K562 (cell line): ENCODE measurements around the gene LY6G5B. TPM values are rescaled to one million over a fixed set of nuclear protein-coding genes. Genes with fewer than 3 reads are reported as not detected.

Experiments used
- ARID3A ChIP-seq: IDR thresholded peaks from 2 replicates; pipeline ENCODE4 v1.6.1; 2012; ENCODE audit warnings: low read depth, low read length, improper control_type of control experiment, borderline replicate concordance
- ATF3 ChIP-seq, 2 experiments: fragments of 450-650 bp in 1 of 2; sonication (generic) in 1 of 2; formaldehyde crosslinking in 1 of 2; IDR thresholded peaks in 1 of 2; conservative IDR thresholded peaks in 1 of 2; 2 replicates each; pipeline versions ENCODE4 v1.6.1 to v1.8.1; 2016 to 2023; ENCODE audit warnings: mild to moderate bottlenecking in 2 of 2, moderate library complexity in 2 of 2, inconsistent platforms in 1 of 2, missing genetic modification reagents in 1 of 2
- ELF4 ChIP-seq: fragments of 450-650 bp; formaldehyde crosslinking; IDR thresholded peaks from 2 replicates; pipeline ENCODE4 v1.4.0; 2022; ENCODE audit warnings: missing genetic modification characterization
- ILF3 ChIP-seq: fragments of 450-650 bp; IDR thresholded peaks from 2 replicates; pipeline ENCODE4 v1.6.1; 2018; ENCODE audit warnings: antibody characterized with exemption, mild to moderate bottlenecking, moderate library complexity, borderline replicate concordance
- KDM2B ChIP-seq: fragments of 250-450 bp; sonication (Bioruptor Pico); IDR thresholded peaks from 2 replicates; pipeline ENCODE4 v1.8.0; 2021; ENCODE audit warnings: mild to moderate bottlenecking, moderate library complexity
- KLF10 ChIP-seq: fragments of 250-450 bp; sonication (Bioruptor Pico); IDR thresholded peaks from 2 replicates; pipeline ENCODE4 v1.6.1; 2021; ENCODE audit warnings: matching md5 sums
- LEF1 ChIP-seq: fragments of 450-650 bp; IDR thresholded peaks from 2 replicates; pipeline ENCODE4 v1.6.1; 2016; ENCODE audit warnings: mild to moderate bottlenecking
- MLLT1 ChIP-seq, 2 experiments: fragments of 450-650 bp; IDR thresholded peaks; 2 replicates each; pipeline ENCODE4 v1.6.1; 2016
- MLX ChIP-seq, 2 experiments: fragments of 450-650 bp in 1 of 2; sonication (generic) in 1 of 2; formaldehyde crosslinking; conservative IDR thresholded peaks; 2 replicates each; pipeline versions ENCODE4 v1.4.0 to v1.8.1; 2020 to 2022; ENCODE audit warnings: mild to moderate bottlenecking in 1 of 2, missing genetic modification reagents in 1 of 2
- MXI1 ChIP-seq: IDR thresholded peaks from 2 replicates; pipeline ENCODE4 v1.6.1; 2011; ENCODE audit warnings: low read depth, mild to moderate bottlenecking, improper control_type of control experiment, low read length
- MYC ChIP-seq, 2 experiments: fragments of 250-450 bp in 1 of 2; sonication (Bioruptor Pico) in 1 of 2; IDR thresholded peaks; 2 replicates each; pipeline versions ENCODE4 v1.5.1 to v1.6.1; 2012 to 2021; ENCODE audit warnings: low read depth in 2 of 2, borderline replicate concordance in 1 of 2, improper control_type of control experiment in 1 of 2, low read length in 1 of 2, mild to moderate bottlenecking in 1 of 2, moderate library complexity in 1 of 2
- PCBP1 ChIP-seq: fragments of 200-400 bp; formaldehyde crosslinking; IDR thresholded peaks from 2 replicates; pipeline ENCODE4 v1.6.1; 2018; ENCODE audit warnings: mild to moderate bottlenecking, low read depth, low read length; ENCODE audit not compliant: poor library complexity, severe bottlenecking
- RCOR1 ChIP-seq, 2 experiments: IDR thresholded peaks; 2 replicates each; pipeline ENCODE4 v1.6.1; 2012; ENCODE audit warnings: low read depth in 2 of 2, low read length in 2 of 2, borderline replicate concordance in 1 of 2, improper control_type of control experiment in 1 of 2
- SIRT6 ChIP-seq: IDR thresholded peaks from one replicate; pipeline ENCODE4 v1.6.1; 2012; ENCODE audit warnings: low read depth, mild to moderate bottlenecking, control low read depth, inconsistent platforms, low read length, moderate library complexity
- SPI1 ChIP-seq: IDR thresholded peaks from 2 replicates; pipeline ENCODE4 v1.6.1; 2011; ENCODE audit warnings: low read depth, low read length, control low read depth, borderline replicate concordance
- TAF9B ChIP-seq: fragments of 450-650 bp; IDR thresholded peaks from 2 replicates; pipeline ENCODE4 v1.6.1; 2018; ENCODE audit warnings: mild to moderate bottlenecking; ENCODE audit not compliant: partially characterized antibody
- YY1 ChIP-seq, 3 experiments: IDR thresholded peaks; 2 replicates each; pipeline ENCODE4 v1.6.1; 2011; ENCODE audit warnings: low read length in 2 of 3, mild to moderate bottlenecking in 2 of 3, moderate library complexity in 2 of 3, borderline replicate concordance in 1 of 3, control low read depth in 1 of 3, low read depth in 1 of 3; ENCODE audit not compliant: insufficient read depth in 3 of 3, insufficient replicate concordance in 2 of 3, control insufficient read depth in 1 of 3, insufficient read length in 1 of 3; ENCODE audit errors: extremely low read depth in 1 of 3
- ZFP91 ChIP-seq: sonication (generic); formaldehyde crosslinking; IDR thresholded peaks from 2 replicates; pipeline ENCODE4 v1.8.0; 2022; ENCODE audit warnings: mild to moderate bottlenecking, missing genetic modification reagents
- polyA plus RNA-seq, 8 experiments: library from polyadenylated mRNA; depleted of rRNA in 4 of 8; stranded (reverse) in 5 of 8; unstranded in 3 of 8; fragments of >200 nt; fragmentation: Nextera tagmentation in 2 of 8; fragmentation: Illumina TruSeq in 1 of 8; extraction: Ambion mirVana in 2 of 8; extraction: Trizol in 1 of 8; gene quantifications; 2 replicates each; pipeline versions ENCODE4 v1.2.1 to v1.2.3, GENCODE V29; 2011 to 2014; ENCODE audit warnings: inconsistent platforms in 1 of 8, missing spikeins in 1 of 8
- total RNA-seq, 7 experiments: library from RNA; depleted of rRNA in 6 of 7; stranded (reverse); fragments of >200 nt in 6 of 7; fragmentation: Illumina TruSeq in 2 of 7; extraction: Trizol in 2 of 7; gene quantifications; 2 replicates each; pipeline versions ENCODE4 v1.2.1 to v1.2.3, GENCODE V29; 2011 to 2021; ENCODE audit warnings: low replicate concordance in 1 of 7

The LY6G5B gene
- total and polyA plus RNA-seq, 9 of the 15 experiments (the other 6 are each of a cell fraction or from before 2014, with no cell fraction given): 6.0 to 27.0 (median 7.5) TPM

- TF ChIP-seq ARID3A: no peak
- TF ChIP-seq MXI1: peak; percentile 84
- TF ChIP-seq ATF3 (IDR thresholded peaks at IDR 0.05): no peak
- TF ChIP-seq ATF3 (CRISPR knock-in tag; conservative IDR thresholded peaks at IDR 0.05): peak; percentile 56; the same call in 1 of the 2 replicates
- peak; percentile 75; the same call in 1 of the 2 replicates for TF ChIP-seq MYC (IDR thresholded peaks at IDR 0.05; ENCODE audit: low read depth, low read length)
- TF ChIP-seq MYC (CRISPR knock-in tag; IDR thresholded peaks at IDR 0.05; ENCODE audit: borderline replicate concordance, low read depth): no peak
- no peak for TF ChIP-seq PCBP1
- no peak for TF ChIP-seq KDM2B (CRISPR knock-in tag)
- no peak for TF ChIP-seq ILF3
- TF ChIP-seq LEF1: peak; percentile 53; the same call in 1 of the 2 replicates
- peak; percentile 66; the same call in 1 of the 2 replicates for TF ChIP-seq ZFP91 (CRISPR knock-in tag)
- TF ChIP-seq RCOR1 (IDR thresholded peaks at IDR 0.05; ENCODE audit: borderline replicate concordance in 1 of 2, low read depth in 2 of 2, low read length in 2 of 2): peak; percentile 17 to 51; a peak in 2 of 4 replicates
- no peak for TF ChIP-seq TAF9B
- 0 out of 4 replicates have a peak, but pooled peaks of 1 of the 2 experiments have one; percentile 33 for TF ChIP-seq MLX (CRISPR knock-in tag; conservative IDR thresholded peaks at IDR 0.05)
- TF ChIP-seq SPI1: peak; percentile 36; the same call in 1 of the 2 replicates
- peak in 1 of 2 experiments; percentile 18; a peak in 1 of 4 replicates for TF ChIP-seq MLLT1 (IDR thresholded peaks at IDR 0.05)
- peak in 1 of 3 experiments; percentile 24 for TF ChIP-seq YY1 (IDR thresholded peaks at IDR 0.05; ENCODE audit: borderline replicate concordance in 1 of 3, control insufficient read depth in 1 of 3, extremely low read depth in 1 of 3, insufficient read depth in 3 of 3, insufficient read length in 1 of 3, insufficient replicate concordance in 2 of 3, low read depth in 1 of 3, low read length in 2 of 3)
- TF ChIP-seq ELF4 (CRISPR knock-in tag): peak; percentile 29; the same call in 1 of the 2 replicates
- TF ChIP-seq KLF10 (CRISPR knock-in tag): no peak
- TF ChIP-seq SIRT6: no peak
Measured at GRCh38 chr6:31651602-31652191, 18.1 kb upstream of the LY6G5B start (continued).
